H1 (cell line): ENCODE measurements around the gene MYLK2. TPM values are rescaled to one million over a fixed set of nuclear protein-coding genes. Genes with fewer than 3 reads are reported as not detected.

Experiments
- CTCF ChIA-PET: fragments of 300-600 bp; sonication (Branson Sonifier 250); formaldehyde crosslinking; loops from one replicate; lab custom pipeline; 2021; ENCODE audit not compliant: partially characterized antibody; lab: Charles Lee
- POLR2A ChIA-PET: fragments of 300-600 bp; sonication (Branson Sonifier 250); formaldehyde crosslinking; loops from one replicate; lab custom pipeline; 2021; ENCODE audit warnings: inconsistent platforms; ENCODE audit not compliant: partially characterized antibody; lab: Charles Lee
- DNase-seq, 2 experiments: peaks; one replicate each; pipeline versions ENCODE4 v3.0.0 to v3.0.0-alpha.2; 2010 to 2022; ENCODE audit warnings: low spot score in 2 of 2, low read depth in 1 of 2, mixed read lengths in 1 of 2
- FAIRE-seq: peaks from 2 replicates; lab custom pipeline; 2011; peaks lifted over from hg19 to GRCh38; lab: Jason Lieb, UNC
- H2AFZ ChIP-seq: 2 replicates; pipeline ENCODE4 v1.8.1; 2012; ENCODE audit warnings: low read length, inconsistent platforms
- H2AK5ac ChIP-seq: 2 replicates; pipeline ENCODE4 v1.6.1; 2013; ENCODE audit warnings: low read depth, low read length
- H2BK120ac ChIP-seq: replicated peaks from 2 replicates; pipeline ENCODE3; 2013; ENCODE audit warnings: low read depth, low read length, inconsistent platforms
- H2BK12ac ChIP-seq: 2 replicates; pipeline ENCODE4 v1.6.1; 2013; ENCODE audit warnings: low read depth, low read length
- H2BK15ac ChIP-seq: 2 replicates; pipeline ENCODE4 v1.6.1; 2013; ENCODE audit warnings: low read length
- H2BK20ac ChIP-seq: 2 replicates; pipeline ENCODE4 v1.6.1; 2013; ENCODE audit warnings: low read length
- H2BK5ac ChIP-seq: 2 replicates; pipeline ENCODE4 v1.6.1; 2013; ENCODE audit warnings: low read depth, low read length
- H3K14ac ChIP-seq: 2 replicates; pipeline ENCODE4 v1.6.1; 2013; ENCODE audit warnings: inconsistent platforms; ENCODE audit not compliant: insufficient read length
- H3K18ac ChIP-seq: 2 replicates; pipeline ENCODE4 v1.6.1; 2013; ENCODE audit warnings: low read length; ENCODE audit errors: extremely low read depth
- H3K23ac ChIP-seq: 2 replicates; pipeline ENCODE4 v1.6.1; 2013; ENCODE audit warnings: inconsistent platforms; ENCODE audit not compliant: insufficient read length
- H3K23me2 ChIP-seq: 2 replicates; pipeline ENCODE4 v1.6.1; 2013; ENCODE audit warnings: low read depth, low read length
- H3K27ac ChIP-seq: 2 replicates; pipeline ENCODE4 v1.6.1; 2011; ENCODE audit warnings: low read depth, low read length, inconsistent platforms
- H3K27me3 ChIP-seq, 4 experiments: replicated peaks in 1 of 4; 1 replicate in 1 of 4; 2 replicates in 3 of 4; pipeline versions ENCODE4 v1.6.1 to v1.8.1; 2011 to 2013; ENCODE audit warnings: low read length in 3 of 4, mild to moderate bottlenecking in 3 of 4, inconsistent platforms in 2 of 4, mixed read lengths in 2 of 4, moderate library complexity in 1 of 4; ENCODE audit not compliant: control insufficient read depth in 3 of 4, insufficient read depth in 3 of 4; ENCODE audit errors: extremely low read depth in 1 of 4
- H3K36me3 ChIP-seq, 4 experiments: 2 replicates each; pipeline versions ENCODE4 v1.6.1 to v1.8.1; 2011 to 2013; ENCODE audit warnings: mild to moderate bottlenecking in 4 of 4, low read length in 3 of 4, moderate library complexity in 2 of 4, control low read depth in 1 of 4, inconsistent platforms in 1 of 4; ENCODE audit not compliant: insufficient read depth in 4 of 4, control insufficient read depth in 2 of 4
- H3K4ac ChIP-seq: replicated peaks from 2 replicates; pipeline ENCODE3; 2013; ENCODE audit warnings: low read length, low read depth, mixed read lengths, inconsistent platforms; ENCODE audit not compliant: insufficient read length
- H3K4me1 ChIP-seq, 4 experiments: replicated peaks in 1 of 4; 1 replicate in 1 of 4; 2 replicates in 3 of 4; pipeline versions ENCODE4 v1.6.1 to v1.8.1; 2011 to 2013; ENCODE audit warnings: low read length in 3 of 4, inconsistent platforms in 2 of 4, mixed read lengths in 1 of 4; ENCODE audit not compliant: insufficient read depth in 4 of 4, control insufficient read depth in 3 of 4
- H3K4me2 ChIP-seq, 2 experiments: 2 replicates each; pipeline versions ENCODE4 v1.6.1 to v1.8.1; 2011 to 2013; ENCODE audit warnings: low read depth in 2 of 2, low read length in 2 of 2, control low read depth in 1 of 2, inconsistent platforms in 1 of 2, mild to moderate bottlenecking in 1 of 2; ENCODE audit not compliant: insufficient read depth in 1 of 2
- H3K4me3 ChIP-seq, 4 experiments: fragments of 200-600, 300-600 bp in 1 of 4; sonication (generic), shearing (Covaris generic), sonication (Bioruptor Twin) in 1 of 4; 2 replicates each; pipeline versions ENCODE4 v1.5.1 to v1.8.1; 2011 to 2016; ENCODE audit warnings: low read length in 4 of 4, low read depth in 3 of 4, control low read depth in 2 of 4, inconsistent platforms in 2 of 4, mild to moderate bottlenecking in 2 of 4, mixed read lengths in 1 of 4, moderate library complexity in 1 of 4; ENCODE audit not compliant: insufficient read depth in 2 of 4; ENCODE audit errors: extremely low read depth in 1 of 4
- H3K56ac ChIP-seq: replicated peaks from 2 replicates; pipeline ENCODE3; 2013; ENCODE audit warnings: low read depth, mild to moderate bottlenecking, mixed read lengths, low read length, inconsistent platforms; ENCODE audit not compliant: insufficient read length
- H3K79me1 ChIP-seq: 2 replicates; pipeline ENCODE4 v1.6.1; 2013; ENCODE audit warnings: low read depth, low read length, control low read depth
- H3K79me2 ChIP-seq, 2 experiments: 2 replicates each; pipeline versions ENCODE4 v1.6.1 to v1.8.1; 2012 to 2013; ENCODE audit warnings: low read length in 2 of 2, mild to moderate bottlenecking in 2 of 2, inconsistent platforms in 1 of 2; ENCODE audit not compliant: insufficient read depth in 2 of 2, control insufficient read depth in 1 of 2
- H3K9ac ChIP-seq, 4 experiments: replicated peaks in 1 of 4; 1 replicate in 1 of 4; 2 replicates in 3 of 4; pipeline versions ENCODE4 v1.6.1 to v1.8.1; 2011 to 2013; ENCODE audit warnings: low read depth in 3 of 4, low read length in 3 of 4, control low read depth in 2 of 4, mild to moderate bottlenecking in 2 of 4, moderate library complexity in 2 of 4, inconsistent platforms in 1 of 4; ENCODE audit errors: extremely low read depth in 1 of 4
- H3K9me3 ChIP-seq, 2 experiments: 2 replicates each; pipeline versions ENCODE4 v1.6.1 to v1.8.1; 2012 to 2013; ENCODE audit warnings: mild to moderate bottlenecking in 2 of 2, moderate library complexity in 2 of 2, control low read depth in 1 of 2, inconsistent platforms in 1 of 2, low read depth in 1 of 2, low read length in 1 of 2, mixed read lengths in 1 of 2; ENCODE audit not compliant: insufficient read depth in 2 of 2
- H4K20me1 ChIP-seq, 2 experiments: replicated peaks in 1 of 2; 2 replicates each; pipeline versions ENCODE3 to v1.8.1; 2011 to 2013; ENCODE audit warnings: inconsistent platforms in 2 of 2, low read length in 2 of 2, mild to moderate bottlenecking in 1 of 2; ENCODE audit not compliant: insufficient read depth in 2 of 2, control insufficient read depth in 1 of 2
- H4K5ac ChIP-seq: 2 replicates; pipeline ENCODE4 v1.6.1; 2013; ENCODE audit warnings: low read length, low read depth, mixed read lengths, inconsistent platforms; ENCODE audit not compliant: insufficient read length
- H4K8ac ChIP-seq: 2 replicates; pipeline ENCODE4 v1.8.0; 2013; ENCODE audit warnings: mild to moderate bottlenecking, moderate library complexity, low read length, inconsistent platforms; ENCODE audit not compliant: insufficient read depth; ENCODE audit errors: extremely low read depth
- H4K91ac ChIP-seq: replicated peaks from 2 replicates; pipeline ENCODE3; 2013; ENCODE audit warnings: low read length, mixed read lengths, inconsistent platforms; ENCODE audit not compliant: insufficient read length
- RBBP5 ChIP-seq: IDR thresholded peaks from 2 replicates; pipeline ENCODE4 v1.7.1; 2012; ENCODE audit warnings: low read depth, mild to moderate bottlenecking, inconsistent platforms, low read length, moderate library complexity, borderline replicate concordance
- WGBS, 2 experiments: shearing (Covaris generic) in 1 of 2; methylation state at CpG; one replicate each; pipeline versions ENCODE4 v1.1.6 to v1.1.7; 2013 to 2015; ENCODE audit warnings: low lambda C conversion rate in 2 of 2, mixed read lengths in 2 of 2, inconsistent platforms in 1 of 2, low coverage in 1 of 2, missing lambda C conversion rate in 1 of 2; ENCODE audit not compliant: insufficient replicate concordance in 2 of 2, insufficient coverage in 1 of 2, insufficient read length in 1 of 2; ENCODE audit errors: extremely low coverage in 1 of 2, missing lambda C conversion rate in 1 of 2; 5-methylcytosine and 5-hydroxymethylcytosine counted together
- polyA plus RNA-seq, 7 experiments: library from polyadenylated mRNA; depleted of rRNA in 3 of 7; stranded (reverse) in 5 of 7; unstranded in 2 of 7; fragments of >200 nt in 5 of 7; fragments of 200-250 nt in 2 of 7; gene quantifications; 1 replicate in 5 of 7; 2 replicates in 1 of 7; 4 replicates in 1 of 7; pipeline versions ENCODE4 v1.2.1 to v1.2.3, GENCODE V29; 2011 to 2013; ENCODE audit warnings: missing spikeins in 2 of 7, mixed read lengths in 2 of 7
- total RNA-seq: library from RNA; stranded (reverse); fragmentation: NEBNext Ultra II Directional; extraction: Animal tissue kit (Norgen Biotek cat#: 25700); gene quantifications from 2 replicates; pipeline ENCODE4 v1.2.1, GENCODE V29; 2021

MYLK2 gene
- total and polyA plus RNA-seq, 2 of the 8 experiments (the other 6 are each of a cell fraction or from before 2014, with no cell fraction given): 0.22 to 0.26 TPM

GRCh38 chr20:31840906-31841816 lies 22.0 kb downstream of the MYLK2 start:
- no peak overlapping the region for H3K9ac ChIP-seq
- ChIA-PET CTCF (interaction anchor here (0.6 to 2.4 kb wide), 2 partner anchors 18 to 112 kb away, joined by 3 to 7 read pairs; no protein-coding TSS in a partner anchor), POLR2A (no interaction called here)
- no peak overlapping the region for H2BK5ac ChIP-seq
- H2AFZ ChIP-seq: peak overlapping the region; percentile 29; the same call in 1 of the 2 replicates
- H3K18ac ChIP-seq: peak overlapping the region; percentile 71
- no peak overlapping the region for H4K8ac ChIP-seq
- no peaks in the 10 kb centered on the region for H3K79me2 ChIP-seq
- H3K36me3 ChIP-seq: no peaks in the 10 kb centered on the region
- 75% methylated on average over 15 of the region's 15 CpGs; no CpG with 5 or more reads in 1 of the 2 experiments for WGBS, 2 experiments
- no peak overlapping the region for H3K14ac ChIP-seq
- H3K79me1 ChIP-seq: no peaks in the 10 kb centered on the region
- H3K23me2 ChIP-seq: peaks cover 4% of the 10 kb centered on the region
- FAIRE-seq: no peak
- H2BK20ac ChIP-seq: peak overlapping the region; percentile 40
- no peak overlapping the region for H3K4me3 ChIP-seq
- H3K27ac ChIP-seq: no peak overlapping the region
- H4K5ac ChIP-seq: no peak overlapping the region
- H3K4me2 ChIP-seq: no peak overlapping the region
- no peaks in the 10 kb centered on the region for H3K27me3 ChIP-seq
- DNase-seq: no peak
- H3K4me1 ChIP-seq: peaks cover 4 to 37% (median 35%) of the 10 kb centered on the region in 4 experiments
- H3K9me3 ChIP-seq: no peaks in the 10 kb centered on the region
- no peak for TF ChIP-seq RBBP5
- peak overlapping the region; percentile 70; the same call in 1 of the 2 replicates for H2BK12ac ChIP-seq
- H4K91ac ChIP-seq: peak overlapping the region; percentile 45
- no peak overlapping the region for H2BK15ac ChIP-seq
- H3K4ac ChIP-seq: no peak overlapping the region
- no peaks in the 10 kb centered on the region for H4K20me1 ChIP-seq
- H3K23ac ChIP-seq: no peak overlapping the region
- H2BK120ac ChIP-seq: peak overlapping the region; percentile 0
- no peak overlapping the region for H3K56ac ChIP-seq
- peak overlapping the region; percentile 56; the same call in 1 of the 2 replicates for H2AK5ac ChIP-seq
